Endothelial cell of umbilical vein (primary cell): ENCODE data around the gene SLC9A9. TPM values are rescaled to one million over a fixed set of nuclear protein-coding genes. Genes with fewer than 3 reads are reported as not detected.

ENCODE experiments used
- BruUV-seq: library from RNA; stranded (reverse); fragments of 400-500 nt; replicated peaks from 2 replicates; lab custom pipeline; 2021; lab: Mats Ljungman, UMichigan
- CTCF ChIA-PET: fragments of 300-600, 350-600 bp; sonication (Branson Sonifier 250); formaldehyde crosslinking; loops from one replicate; lab custom pipeline; 2021; ENCODE audit warnings: antibody characterized with exemption, inconsistent platforms; lab: Charles Lee
- POLR2A ChIA-PET: fragments of 300-600, 350-600 bp; sonication (Branson Sonifier 250); formaldehyde crosslinking; loops from one replicate; lab custom pipeline; 2021; ENCODE audit warnings: antibody characterized with exemption, inconsistent platforms; lab: Charles Lee
- DNase-seq: peaks from one replicate; pipeline ENCODE4 v3.0.0-alpha.2; 2011; ENCODE audit warnings: low read depth, low spot score
- FAIRE-seq: peaks from 2 replicates; lab custom pipeline; 2011; peaks lifted over from hg19 to GRCh38; lab: Jason Lieb, UNC
- H2AFZ ChIP-seq: 2 replicates; pipeline ENCODE4 v1.6.0; 2012; ENCODE audit warnings: low read depth, low read length, control low read depth, inconsistent platforms
- H3K27ac ChIP-seq: 2 replicates; pipeline ENCODE4 v1.5.1; 2011; ENCODE audit warnings: low read depth, mild to moderate bottlenecking, control low read depth, low read length, moderate library complexity; ENCODE audit not compliant: insufficient read depth
- H3K27me3 ChIP-seq, 2 experiments: 2 replicates each; pipeline versions ENCODE4 v1.6.0 to v1.6.1; 2011; ENCODE audit warnings: low read length in 2 of 2, mixed read lengths in 1 of 2; ENCODE audit not compliant: control insufficient read depth in 2 of 2, insufficient read depth in 2 of 2
- H3K36me3 ChIP-seq, 2 experiments: 2 replicates in 1 of 2; 3 replicates in 1 of 2; pipeline ENCODE4 v1.5.1; 2011; ENCODE audit warnings: low read length in 2 of 2, mild to moderate bottlenecking in 1 of 2, moderate library complexity in 1 of 2; ENCODE audit not compliant: control insufficient read depth in 2 of 2, insufficient read depth in 2 of 2; ENCODE audit errors: extremely low read depth in 1 of 2
- H3K4me1 ChIP-seq: 3 replicates; pipeline ENCODE4 v1.5.1; 2011; ENCODE audit warnings: mild to moderate bottlenecking, low read length; ENCODE audit not compliant: control insufficient read depth, insufficient read depth; ENCODE audit errors: extremely low read depth
- H3K4me2 ChIP-seq: 2 replicates; pipeline ENCODE4 v1.6.1; 2011; ENCODE audit warnings: low read length, control low read depth, mixed read lengths; ENCODE audit not compliant: insufficient read depth
- H3K4me3 ChIP-seq, 3 experiments: fragments of 200-600 bp in 1 of 3; sonication (generic), shearing (Covaris generic) in 1 of 3; replicated peaks in 1 of 3; 2 replicates each; pipeline ENCODE4 v1.5.1; 2011 to 2016; ENCODE audit warnings: control low read depth in 3 of 3, low read length in 3 of 3, mild to moderate bottlenecking in 2 of 3, inconsistent platforms in 1 of 3, low read depth in 1 of 3, moderate library complexity in 1 of 3; ENCODE audit not compliant: insufficient read depth in 1 of 3
- H3K79me2 ChIP-seq: 2 replicates; pipeline ENCODE4 v1.6.0; 2012; ENCODE audit warnings: low read length, inconsistent platforms; ENCODE audit not compliant: control insufficient read depth, insufficient read depth
- H3K9ac ChIP-seq: replicated peaks from 2 replicates; pipeline ENCODE3; 2011; ENCODE audit warnings: low read length, control low read depth; ENCODE audit not compliant: insufficient read depth; ENCODE audit errors: extremely low read depth
- H3K9me1 ChIP-seq: replicated peaks from 3 replicates; pipeline ENCODE4 v1.6.0; 2011; ENCODE audit warnings: mild to moderate bottlenecking, low read length; ENCODE audit not compliant: control insufficient read depth, insufficient read depth; ENCODE audit errors: extremely low read depth
- H3K9me3 ChIP-seq: replicated peaks from 2 replicates; pipeline ENCODE4 v1.5.1; 2012; ENCODE audit warnings: low read length, inconsistent platforms; ENCODE audit not compliant: control insufficient read depth, insufficient read depth
- H4K20me1 ChIP-seq: replicated peaks from 2 replicates; pipeline ENCODE3; 2011; ENCODE audit warnings: mild to moderate bottlenecking, low read length; ENCODE audit not compliant: control insufficient read depth, insufficient read depth; ENCODE audit errors: extremely low read depth
- CTCF ChIP-seq, 2 donors: IDR thresholded peaks; 1 replicate in 1 of 2; 2 replicates in 1 of 2; pipeline ENCODE4 v1.5.1; 2011; ENCODE audit warnings: low read length in 2 of 2, mild to moderate bottlenecking in 2 of 2, moderate library complexity in 2 of 2, control low read depth in 1 of 2, inconsistent platforms in 1 of 2, low read depth in 1 of 2; ENCODE audit not compliant: insufficient read depth in 1 of 2; ENCODE audit errors: extremely low read depth in 1 of 2
- EZH2 ChIP-seq: IDR thresholded peaks from 2 replicates; pipeline ENCODE4 v1.6.1; 2012; ENCODE audit warnings: borderline replicate concordance, low read depth, mild to moderate bottlenecking, moderate library complexity, low read length, inconsistent platforms; ENCODE audit not compliant: severe bottlenecking
- FOS ChIP-seq: IDR thresholded peaks from 2 replicates; pipeline ENCODE4 v1.6.1; 2011; ENCODE audit warnings: mild to moderate bottlenecking, low read length, moderate library complexity, borderline replicate concordance; ENCODE audit not compliant: insufficient read depth
- GATA2 ChIP-seq: IDR thresholded peaks from 2 replicates; pipeline ENCODE4 v1.7.0; 2011; ENCODE audit warnings: low read depth, mild to moderate bottlenecking, moderate library complexity, mixed read lengths, low read length; ENCODE audit not compliant: insufficient read length, insufficient read depth
- JUN ChIP-seq: IDR thresholded peaks from 2 replicates; pipeline ENCODE4 v1.6.1; 2011; ENCODE audit warnings: borderline replicate concordance, low read depth; ENCODE audit not compliant: insufficient read length, insufficient read depth
- MAX ChIP-seq: IDR thresholded peaks from 2 replicates; pipeline ENCODE4 v1.6.1; 2011; ENCODE audit not compliant: insufficient read depth, insufficient read length
- MYC ChIP-seq: IDR thresholded peaks from one replicate; pipeline ENCODE4 v1.6.1; 2011; ENCODE audit warnings: mild to moderate bottlenecking, low read depth, low read length
- POLR2A ChIP-seq: IDR thresholded peaks from 2 replicates; pipeline ENCODE4 v1.6.1; 2012; ENCODE audit warnings: low read depth, mild to moderate bottlenecking, control low read depth, low read length
- POLR2AphosphoS5 ChIP-seq: IDR thresholded peaks from 2 replicates; pipeline ENCODE4 v1.6.1; 2012; ENCODE audit warnings: low read depth, mild to moderate bottlenecking, control low read depth, low read length, moderate library complexity; ENCODE audit not compliant: insufficient read depth
- dilution Hi-C: fragments of 300-500 bp; cut with MboI; formaldehyde crosslinking; loops from one replicate; pipeline ENCODE4 v1.15.0; 2019; ENCODE audit warnings: low sequenced_read_pairs; ENCODE audit not compliant: extremely low pct_ligation_motif_present
- intact Hi-C: fragments of 100-400 bp; cut with micrococcal nuclease; formaldehyde crosslinking; loops from one replicate; pipeline ENCODE4 v1.10.0; 2022
- polyA plus RNA-seq, 4 experiments: library from polyadenylated mRNA; depleted of rRNA in 3 of 4; stranded (reverse) in 3 of 4; unstranded in 1 of 4; fragments of >200 nt; gene quantifications; 2 replicates each; pipeline versions ENCODE4 v1.2.1 to v1.2.3, GENCODE V29; 2011 to 2012; ENCODE audit warnings: missing spikeins in 1 of 4
- total RNA-seq: library from RNA; stranded (reverse); gene quantifications from 2 replicates; pipeline ENCODE4 v1.2.3, GENCODE V29; 2021

The SLC9A9 gene
- total and polyA plus RNA-seq, 2 donors (not counting 3 experiments of a cell fraction or from before 2014, with no cell fraction given): 1.5 to 1.8 TPM

- no peaks in the 10 kb centered on the region for H3K27me3 ChIP-seq
- no peaks in the 10 kb centered on the region for H4K20me1 ChIP-seq
- no peaks in the 10 kb centered on the region for H3K9me3 ChIP-seq
- POLR2A ChIA-PET: interaction anchor here (0.5 kb wide), 1 partner anchor 25 kb away, joined by 4 read pairs; no protein-coding TSS in a partner anchor
- no TSS peak for BruUV-seq
- no peaks in the 10 kb centered on the region for H3K79me2 ChIP-seq
- H3K9me1 ChIP-seq: no peaks in the 10 kb centered on the region
- TF ChIP-seq FOS (no peak), EZH2 (no peak), POLR2AphosphoS5 (no peak), MAX (no peak), JUN (no peak), GATA2 (no peak), MYC (no peak), POLR2A (no peak), CTCF (IDR thresholded peaks at IDR 0.05; ENCODE audit: extremely low read depth in 1 of 2, insufficient read depth in 1 of 2, low read depth in 1 of 2, low read length in 2 of 2) (no peak)
- no peak overlapping the region for H3K4me3 ChIP-seq
- no peaks in the 10 kb centered on the region for H3K36me3 ChIP-seq
- dilution Hi-C loops (no loop called here), intact Hi-C loops (loop anchor here (2.0 kb wide), 1 partner anchor 210 kb away; no protein-coding TSS in a partner anchor)
- peaks cover 37% of the 10 kb centered on the region for H3K4me1 ChIP-seq
- no peak overlapping the region for H2AFZ ChIP-seq
- no peak for DNase-seq
- CTCF ChIA-PET: interaction anchor here (0.7 to 2.1 kb wide), 11 partner anchors 8 to 344 kb away, joined by 3 to 6 read pairs (median 4); partner anchors contain the start of gene CHST2
- no peak overlapping the region for H3K4me2 ChIP-seq
- no peak overlapping the region for H3K9ac ChIP-seq
- no peak overlapping the region for H3K27ac ChIP-seq
- no peak for FAIRE-seq
Measured at GRCh38 chr3:143330296-143330868, 517.9 kb downstream of the SLC9A9 start.
